SU-DHL-6 (cell line): ENCODE results near the gene STRN3.

Experiments used
- CTCF ChIP-seq: fragments of 200-600 bp; sonication (generic); IDR thresholded peaks from one replicate; pipeline ENCODE4 v1.5.1; 2017; ENCODE audit warnings: antibody characterized with exemption, mild to moderate bottlenecking, low read length, moderate library complexity; ENCODE audit not compliant: insufficient read depth, poor library complexity, severe bottlenecking
- EZH2phosphoT487 ChIP-seq: fragments of 200-600 bp; sonication (generic), shearing (Covaris generic); conservative IDR thresholded peaks from 2 replicates; pipeline ENCODE4 v1.6.1; 2018; ENCODE audit warnings: mild to moderate bottlenecking, antibody characterized with exemption, low read length, moderate library complexity, mixed read lengths

GRCh38 chr14:30874999-30875787 is 151.0 kb downstream of the STRN3 start:
- TF ChIP-seq EZH2phosphoT487 = no peak
- no peak for TF ChIP-seq CTCF
